GM12892 (cell line): ENCODE results near the gene CAMTA1.

Source experiments
- POLR2A ChIP-seq: IDR thresholded peaks from 2 replicates; pipeline ENCODE4 v1.6.1; 2011; ENCODE audit warnings: low read depth, low read length, control low read depth
- TAF1 ChIP-seq: IDR thresholded peaks from 2 replicates; pipeline ENCODE4 v1.6.1; 2011; ENCODE audit warnings: low read depth, mild to moderate bottlenecking, control low read depth, low read length, borderline replicate concordance

GRCh38 chr1:7409278-7409677 is 624.0 kb downstream of the CAMTA1 start:
- TF ChIP-seq POLR2A (no peak), TAF1 (no peak)
